GM23338 (cell line): ENCODE measurements around the gene NIPAL3.

Source experiments
- CREB1 ChIP-seq: fragments of 250-450 bp; sonication (Bioruptor Pico); IDR thresholded peaks from 2 replicates; pipeline ENCODE4 v1.5.0; 2020; ENCODE audit warnings: low read depth, mild to moderate bottlenecking, moderate library complexity
- EZH2 ChIP-seq: fragments of 200-600 bp; sonication (generic); IDR thresholded peaks from one replicate; pipeline ENCODE4 v1.8.0; 2017; ENCODE audit warnings: antibody characterized with exemption, mild to moderate bottlenecking, low read depth; ENCODE audit not compliant: unreplicated experiment
- EZH2phosphoT487 ChIP-seq: fragments of 200-600 bp; sonication (generic); IDR thresholded peaks from one replicate; pipeline ENCODE4 v1.8.1; 2018; ENCODE audit warnings: antibody characterized with exemption; ENCODE audit not compliant: unreplicated experiment
- JUNB ChIP-seq: IDR thresholded peaks from one replicate; pipeline ENCODE4 v1.6.1; 2016; ENCODE audit warnings: antibody characterized with exemption; ENCODE audit not compliant: unreplicated experiment
- POLR2AphosphoS5 ChIP-seq: IDR thresholded peaks from 2 replicates; pipeline ENCODE4 v1.6.1; 2016; ENCODE audit warnings: antibody characterized with exemption, low read depth
- ZNF114 ChIP-seq: fragments of 250-450 bp; sonication (Bioruptor Pico); IDR thresholded peaks from 2 replicates; pipeline ENCODE4 v1.5.0; 2020; ENCODE audit warnings: mild to moderate bottlenecking, moderate library complexity
- ZNF331 ChIP-seq: fragments of 250-450 bp; sonication (Bioruptor Pico); IDR thresholded peaks from 2 replicates; pipeline ENCODE4 v1.5.0; 2020; ENCODE audit warnings: low read depth, mild to moderate bottlenecking, moderate library complexity
- TF ChIP-seq, protein P1 (sequence below), 2 experiments: fragments of 200-600 bp in 1 of 2; sonication (generic) in 1 of 2; conservative IDR thresholded peaks; 2 replicates each; pipeline versions ENCODE4 v1.5.1 to v1.6.1; 2016 to 2017; ENCODE audit warnings: antibody characterized with exemption in 2 of 2, low read depth in 2 of 2, mild to moderate bottlenecking in 2 of 2, moderate library complexity in 1 of 2
- TF ChIP-seq, protein P2 (sequence below): IDR thresholded peaks from one replicate; pipeline ENCODE4 v1.6.1; 2018; ENCODE audit warnings: antibody characterized with exemption; ENCODE audit not compliant: unreplicated experiment

DNA sequence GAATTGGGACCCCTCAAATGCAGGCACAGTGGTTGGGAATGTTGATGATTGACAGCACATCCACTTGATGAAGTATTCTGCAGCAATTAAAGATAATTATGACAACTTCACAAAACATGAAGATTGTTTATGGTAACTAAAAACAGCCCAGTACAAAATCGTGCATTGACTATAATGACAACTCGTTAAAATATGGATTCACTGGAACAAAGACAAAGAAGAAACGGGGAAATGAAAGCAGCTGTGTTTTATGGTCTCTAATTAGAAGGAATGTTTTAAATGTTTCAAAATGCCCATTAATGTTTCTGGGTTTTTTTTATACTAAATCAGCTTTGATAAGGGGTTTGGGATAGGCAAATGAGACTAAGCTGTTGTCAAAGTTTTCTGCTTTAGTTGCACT is 36.1 kb downstream of the NIPAL3 start:
- TF ChIP-seq, protein P1, sequence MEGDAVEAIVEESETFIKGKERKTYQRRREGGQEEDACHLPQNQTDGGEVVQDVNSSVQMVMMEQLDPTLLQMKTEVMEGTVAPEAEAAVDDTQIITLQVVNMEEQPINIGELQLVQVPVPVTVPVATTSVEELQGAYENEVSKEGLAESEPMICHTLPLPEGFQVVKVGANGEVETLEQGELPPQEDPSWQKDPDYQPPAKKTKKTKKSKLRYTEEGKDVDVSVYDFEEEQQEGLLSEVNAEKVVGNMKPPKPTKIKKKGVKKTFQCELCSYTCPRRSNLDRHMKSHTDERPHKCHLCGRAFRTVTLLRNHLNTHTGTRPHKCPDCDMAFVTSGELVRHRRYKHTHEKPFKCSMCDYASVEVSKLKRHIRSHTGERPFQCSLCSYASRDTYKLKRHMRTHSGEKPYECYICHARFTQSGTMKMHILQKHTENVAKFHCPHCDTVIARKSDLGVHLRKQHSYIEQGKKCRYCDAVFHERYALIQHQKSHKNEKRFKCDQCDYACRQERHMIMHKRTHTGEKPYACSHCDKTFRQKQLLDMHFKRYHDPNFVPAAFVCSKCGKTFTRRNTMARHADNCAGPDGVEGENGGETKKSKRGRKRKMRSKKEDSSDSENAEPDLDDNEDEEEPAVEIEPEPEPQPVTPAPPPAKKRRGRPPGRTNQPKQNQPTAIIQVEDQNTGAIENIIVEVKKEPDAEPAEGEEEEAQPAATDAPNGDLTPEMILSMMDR (conservative IDR thresholded peaks at IDR 0.05; ENCODE audit: low read depth in 2 of 2) = no peak
- TF ChIP-seq EZH2phosphoT487 (no peak), POLR2AphosphoS5 (no peak), EZH2 (no peak), CREB1 (CRISPR knock-in tag) (no peak), JUNB (no peak), ZNF114 (CRISPR knock-in tag) (no peak), ZNF331 (CRISPR knock-in tag) (no peak)
- TF ChIP-seq, protein P2, sequence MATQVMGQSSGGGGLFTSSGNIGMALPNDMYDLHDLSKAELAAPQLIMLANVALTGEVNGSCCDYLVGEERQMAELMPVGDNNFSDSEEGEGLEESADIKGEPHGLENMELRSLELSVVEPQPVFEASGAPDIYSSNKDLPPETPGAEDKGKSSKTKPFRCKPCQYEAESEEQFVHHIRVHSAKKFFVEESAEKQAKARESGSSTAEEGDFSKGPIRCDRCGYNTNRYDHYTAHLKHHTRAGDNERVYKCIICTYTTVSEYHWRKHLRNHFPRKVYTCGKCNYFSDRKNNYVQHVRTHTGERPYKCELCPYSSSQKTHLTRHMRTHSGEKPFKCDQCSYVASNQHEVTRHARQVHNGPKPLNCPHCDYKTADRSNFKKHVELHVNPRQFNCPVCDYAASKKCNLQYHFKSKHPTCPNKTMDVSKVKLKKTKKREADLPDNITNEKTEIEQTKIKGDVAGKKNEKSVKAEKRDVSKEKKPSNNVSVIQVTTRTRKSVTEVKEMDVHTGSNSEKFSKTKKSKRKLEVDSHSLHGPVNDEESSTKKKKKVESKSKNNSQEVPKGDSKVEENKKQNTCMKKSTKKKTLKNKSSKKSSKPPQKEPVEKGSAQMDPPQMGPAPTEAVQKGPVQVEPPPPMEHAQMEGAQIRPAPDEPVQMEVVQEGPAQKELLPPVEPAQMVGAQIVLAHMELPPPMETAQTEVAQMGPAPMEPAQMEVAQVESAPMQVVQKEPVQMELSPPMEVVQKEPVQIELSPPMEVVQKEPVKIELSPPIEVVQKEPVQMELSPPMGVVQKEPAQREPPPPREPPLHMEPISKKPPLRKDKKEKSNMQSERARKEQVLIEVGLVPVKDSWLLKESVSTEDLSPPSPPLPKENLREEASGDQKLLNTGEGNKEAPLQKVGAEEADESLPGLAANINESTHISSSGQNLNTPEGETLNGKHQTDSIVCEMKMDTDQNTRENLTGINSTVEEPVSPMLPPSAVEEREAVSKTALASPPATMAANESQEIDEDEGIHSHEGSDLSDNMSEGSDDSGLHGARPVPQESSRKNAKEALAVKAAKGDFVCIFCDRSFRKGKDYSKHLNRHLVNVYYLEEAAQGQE = no peak
